Neural cell (in vitro differentiated cells): Measurements from ENCODE around the gene CCSER2. TPM values are rescaled to one million over a fixed set of nuclear protein-coding genes. Genes with fewer than 3 reads are reported as not detected.

Source experiments
- H2AFZ ChIP-seq: fragments of 200-600, 300-800 bp; sonication (generic), shearing (Covaris generic); 2 replicates; pipeline ENCODE4 v1.6.0; 2014; ENCODE audit warnings: low read depth, mild to moderate bottlenecking, antibody characterized with exemption, low read length, moderate library complexity
- H3F3A ChIP-seq: fragments of 200-600 bp; shearing (Covaris generic); 2 replicates; pipeline ENCODE4 v1.6.1; 2016; ENCODE audit warnings: mild to moderate bottlenecking, moderate library complexity, mixed read lengths, antibody characterized with exemption, low read length; ENCODE audit not compliant: insufficient read depth, poor library complexity, severe bottlenecking
- H3K27ac ChIP-seq: fragments of 200-600, 300-800 bp; sonication (generic), shearing (Covaris generic); 2 replicates; pipeline ENCODE4 v1.5.1; 2014; ENCODE audit warnings: mild to moderate bottlenecking, low read length, moderate library complexity
- H3K27me3 ChIP-seq: fragments of 300-800, 200-600 bp; sonication (generic), shearing (Covaris generic); 2 replicates; pipeline ENCODE4 v1.6.0; 2014; ENCODE audit warnings: mild to moderate bottlenecking, low read depth, low read length, moderate library complexity; ENCODE audit not compliant: insufficient read depth
- H3K36me3 ChIP-seq: fragments of 300-800, 200-600 bp; sonication (generic), shearing (Covaris generic); 2 replicates; pipeline ENCODE4 v1.5.1; 2014; ENCODE audit warnings: mild to moderate bottlenecking, antibody characterized with exemption, low read length, moderate library complexity; ENCODE audit not compliant: insufficient read depth
- H3K4me2 ChIP-seq: fragments of 300-800, 200-600 bp; sonication (generic), shearing (Covaris generic); 2 replicates; pipeline ENCODE4 v1.6.0; 2014; ENCODE audit warnings: mild to moderate bottlenecking, low read length
- H3K4me3 ChIP-seq: fragments of 300-800, 200-600 bp; sonication (generic), shearing (Covaris generic); 2 replicates; pipeline ENCODE4 v1.5.1; 2014; ENCODE audit warnings: mild to moderate bottlenecking, low read length, moderate library complexity
- H3K79me2 ChIP-seq: fragments of 200-600 bp; shearing (Covaris generic); replicated peaks from 2 replicates; pipeline ENCODE4 v1.6.0; 2014; ENCODE audit warnings: mild to moderate bottlenecking, low read length, moderate library complexity; ENCODE audit not compliant: insufficient read depth
- H3K9ac ChIP-seq: fragments of 300-800, 200-600 bp; sonication (generic), shearing (Covaris generic); 2 replicates; pipeline ENCODE4 v1.6.1; 2016; ENCODE audit warnings: mild to moderate bottlenecking, low read length, mixed read lengths
- H3K9me2 ChIP-seq: fragments of 200-600 bp; shearing (Covaris generic); 2 replicates; pipeline ENCODE4 v1.6.1; 2016; ENCODE audit warnings: mild to moderate bottlenecking, low read length, mixed read lengths; ENCODE audit not compliant: insufficient read depth
- H3K9me3 ChIP-seq: fragments of 200-600, 300-800 bp; sonication (generic), shearing (Covaris generic); 2 replicates; pipeline ENCODE4 v1.6.1; 2016; ENCODE audit warnings: mild to moderate bottlenecking, mixed run types, low read length, moderate library complexity, mixed read lengths
- H4K20me1 ChIP-seq: fragments of 200-600 bp; shearing (Covaris generic); 2 replicates; pipeline ENCODE4 v1.6.1; 2016; ENCODE audit warnings: mild to moderate bottlenecking, mixed run types; ENCODE audit not compliant: insufficient read depth
- CTCF ChIP-seq: fragments of 450-650 bp; IDR thresholded peaks from 2 replicates; pipeline ENCODE4 v1.5.1; 2014; ENCODE audit warnings: antibody characterized with exemption, mild to moderate bottlenecking, moderate library complexity; ENCODE audit not compliant: poor library complexity, severe bottlenecking
- EP300 ChIP-seq: fragments of 450-650 bp; conservative IDR thresholded peaks from 2 replicates; pipeline ENCODE4 v1.6.1; 2014; ENCODE audit warnings: antibody characterized with exemption, mild to moderate bottlenecking, moderate library complexity; ENCODE audit not compliant: poor library complexity, severe bottlenecking
- EZH2 ChIP-seq: fragments of 200-600, 300-800 bp; shearing (Covaris generic), sonication (generic); IDR thresholded peaks from 2 replicates; pipeline ENCODE4 v1.6.1; 2014; ENCODE audit warnings: antibody characterized with exemption, low read length, borderline replicate concordance, mild to moderate bottlenecking; ENCODE audit not compliant: insufficient read depth, poor library complexity, severe bottlenecking
- MXI1 ChIP-seq: fragments of 450-650 bp; conservative IDR thresholded peaks from 2 replicates; pipeline ENCODE4 v1.6.1; 2014; ENCODE audit warnings: antibody characterized with exemption, mild to moderate bottlenecking; ENCODE audit not compliant: poor library complexity, severe bottlenecking
- POLR2AphosphoS5 ChIP-seq: IDR thresholded peaks from 2 replicates; pipeline ENCODE4 v1.6.1; 2012
- RAD21 ChIP-seq: fragments of 450-650 bp; conservative IDR thresholded peaks from 2 replicates; pipeline ENCODE4 v1.6.1; 2014; ENCODE audit warnings: antibody characterized with exemption, mild to moderate bottlenecking, moderate library complexity
- SMC3 ChIP-seq: fragments of 450-650 bp; conservative IDR thresholded peaks from 2 replicates; pipeline ENCODE4 v1.6.1; 2014; ENCODE audit warnings: antibody characterized with exemption, mild to moderate bottlenecking, moderate library complexity; ENCODE audit not compliant: poor library complexity
- TAF1 ChIP-seq: IDR thresholded peaks from 2 replicates; pipeline ENCODE4 v1.6.1; 2012; ENCODE audit warnings: low read depth
- polyA plus RNA-seq: library from polyadenylated mRNA; depleted of rRNA; stranded (reverse); fragments of >200 nt; gene quantifications from 2 replicates; pipeline ENCODE4 v1.2.3, GENCODE V29; 2014
- TF ChIP-seq, protein P1 (sequence below): IDR thresholded peaks from 2 replicates; pipeline ENCODE4 v1.6.1; 2012; ENCODE audit warnings: borderline replicate concordance

Gene CCSER2
- polyA plus RNA-seq, 1 donor from 2014 or later = 38.3 TPM

DNA sequence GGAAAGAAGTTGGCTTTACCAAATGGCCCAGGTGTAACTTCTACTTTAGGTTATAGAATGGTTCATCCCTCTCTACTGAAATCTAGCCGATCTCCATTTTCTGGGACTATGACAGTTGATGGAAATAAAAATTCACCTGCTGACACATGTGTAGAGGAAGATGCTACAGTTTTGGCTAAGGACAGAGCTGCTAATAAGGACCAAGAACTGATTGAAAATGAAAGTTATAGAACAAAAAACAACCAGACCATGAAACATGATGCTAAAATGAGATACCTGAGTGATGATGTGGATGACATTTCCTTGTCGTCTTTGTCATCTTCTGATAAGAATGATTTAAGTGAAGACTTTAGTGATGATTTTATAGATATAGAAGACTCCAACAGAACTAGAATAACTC lies 43.6 kb downstream of the CCSER2 start:
- Histone ChIP-seq H3K9ac (no peak overlapping the region), H4K20me1 (no peaks in the 10 kb centered on the region), H2AFZ (no peak overlapping the region), H3F3A (no peaks in the 10 kb centered on the region), H3K4me2 (no peak overlapping the region), H3K36me3 (peaks cover 7% of the 10 kb centered on the region), H3K4me3 (no peak overlapping the region), H3K9me3 (no peaks in the 10 kb centered on the region), H3K27me3 (no peaks in the 10 kb centered on the region), H3K27ac (no peak overlapping the region), H3K79me2 (peaks cover 40% of the 10 kb centered on the region), H3K9me2 (no peaks in the 10 kb centered on the region)
- no peak for TF ChIP-seq RAD21
- TF ChIP-seq, protein P1, sequence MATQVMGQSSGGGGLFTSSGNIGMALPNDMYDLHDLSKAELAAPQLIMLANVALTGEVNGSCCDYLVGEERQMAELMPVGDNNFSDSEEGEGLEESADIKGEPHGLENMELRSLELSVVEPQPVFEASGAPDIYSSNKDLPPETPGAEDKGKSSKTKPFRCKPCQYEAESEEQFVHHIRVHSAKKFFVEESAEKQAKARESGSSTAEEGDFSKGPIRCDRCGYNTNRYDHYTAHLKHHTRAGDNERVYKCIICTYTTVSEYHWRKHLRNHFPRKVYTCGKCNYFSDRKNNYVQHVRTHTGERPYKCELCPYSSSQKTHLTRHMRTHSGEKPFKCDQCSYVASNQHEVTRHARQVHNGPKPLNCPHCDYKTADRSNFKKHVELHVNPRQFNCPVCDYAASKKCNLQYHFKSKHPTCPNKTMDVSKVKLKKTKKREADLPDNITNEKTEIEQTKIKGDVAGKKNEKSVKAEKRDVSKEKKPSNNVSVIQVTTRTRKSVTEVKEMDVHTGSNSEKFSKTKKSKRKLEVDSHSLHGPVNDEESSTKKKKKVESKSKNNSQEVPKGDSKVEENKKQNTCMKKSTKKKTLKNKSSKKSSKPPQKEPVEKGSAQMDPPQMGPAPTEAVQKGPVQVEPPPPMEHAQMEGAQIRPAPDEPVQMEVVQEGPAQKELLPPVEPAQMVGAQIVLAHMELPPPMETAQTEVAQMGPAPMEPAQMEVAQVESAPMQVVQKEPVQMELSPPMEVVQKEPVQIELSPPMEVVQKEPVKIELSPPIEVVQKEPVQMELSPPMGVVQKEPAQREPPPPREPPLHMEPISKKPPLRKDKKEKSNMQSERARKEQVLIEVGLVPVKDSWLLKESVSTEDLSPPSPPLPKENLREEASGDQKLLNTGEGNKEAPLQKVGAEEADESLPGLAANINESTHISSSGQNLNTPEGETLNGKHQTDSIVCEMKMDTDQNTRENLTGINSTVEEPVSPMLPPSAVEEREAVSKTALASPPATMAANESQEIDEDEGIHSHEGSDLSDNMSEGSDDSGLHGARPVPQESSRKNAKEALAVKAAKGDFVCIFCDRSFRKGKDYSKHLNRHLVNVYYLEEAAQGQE = no peak
- no peak for TF ChIP-seq POLR2AphosphoS5
- no peak for TF ChIP-seq EP300
- no peak for TF ChIP-seq MXI1
- TF ChIP-seq EZH2 = no peak
- TF ChIP-seq TAF1 = no peak
- no peak for TF ChIP-seq SMC3
- TF ChIP-seq CTCF = no peak

GRCh38 chr10:84373000-84373399 lies 44.6 kb downstream of the CCSER2 start:
- no peaks in the 10 kb centered on the region for H3K9me3 ChIP-seq
- peaks cover 43% of the 10 kb centered on the region for H3K79me2 ChIP-seq
- no peaks in the 10 kb centered on the region for H3F3A ChIP-seq
- TF ChIP-seq POLR2AphosphoS5 (no peak), CTCF (no peak), EP300 (no peak), MXI1 (no peak), SMC3 (no peak), TAF1 (no peak), RAD21 (no peak), EZH2 (no peak)
- TF ChIP-seq, protein P1 = no peak
- no peak overlapping the region for H3K27ac ChIP-seq
- peaks cover 7% of the 10 kb centered on the region for H3K36me3 ChIP-seq
- no peak overlapping the region for H3K4me3 ChIP-seq
- H2AFZ ChIP-seq = no peak overlapping the region
- H3K4me2 ChIP-seq = no peak overlapping the region
- no peak overlapping the region for H3K9ac ChIP-seq
- H3K9me2 ChIP-seq = no peaks in the 10 kb centered on the region
- H3K27me3 ChIP-seq = no peaks in the 10 kb centered on the region
- no peaks in the 10 kb centered on the region for H4K20me1 ChIP-seq
